Calu3 (cell line): Measurements from ENCODE around the gene UVRAG. TPM values are rescaled to one million over a fixed set of nuclear protein-coding genes. Genes with fewer than 3 reads are reported as not detected.

Experiments used
- BruUV-seq: library from RNA; stranded (reverse); fragments of 400-500 nt; replicated peaks from 2 replicates; lab custom pipeline; 2021; lab: Mats Ljungman, UMichigan
- CTCF ChIA-PET: fragments of 300-600 bp; sonication (Branson Sonifier 250); formaldehyde crosslinking; loops from one replicate; lab custom pipeline; 2022; ENCODE audit warnings: antibody characterized with exemption; lab: Charles Lee
- DNase-seq: peaks from one replicate; pipeline ENCODE4 v3.0.0; 2022
- H3K27ac Mint-ChIP-seq: one replicate; pipeline ENCODE4 v1.8.0; 2022; ENCODE audit warnings: mixed read lengths; ENCODE audit not compliant: unreplicated experiment
- H3K27me3 Mint-ChIP-seq: one replicate; pipeline ENCODE4 v1.8.0; 2022; ENCODE audit warnings: mixed read lengths; ENCODE audit not compliant: unreplicated experiment
- H3K36me3 Mint-ChIP-seq: one replicate; pipeline ENCODE4 v1.8.0; 2022; ENCODE audit warnings: mild to moderate bottlenecking, moderate library complexity, mixed read lengths; ENCODE audit not compliant: insufficient read depth, unreplicated experiment
- H3K4me1 Mint-ChIP-seq: one replicate; pipeline ENCODE4 v1.8.0; 2022; ENCODE audit warnings: mild to moderate bottlenecking, low read depth, mixed read lengths; ENCODE audit not compliant: unreplicated experiment
- H3K4me3 Mint-ChIP-seq: one replicate; pipeline ENCODE4 v1.8.0; 2022; ENCODE audit warnings: mild to moderate bottlenecking, low read depth, moderate library complexity, mixed read lengths; ENCODE audit not compliant: unreplicated experiment
- H3K9me3 Mint-ChIP-seq: one replicate; pipeline ENCODE4 v1.8.0; 2022; ENCODE audit warnings: low read depth, mixed read lengths; ENCODE audit not compliant: unreplicated experiment
- intact Hi-C: fragments of 100-400 bp; cut with micrococcal nuclease; formaldehyde crosslinking; loops from one replicate; pipeline ENCODE4 v1.10.0; 2022; ENCODE audit not compliant: unreplicated experiment
- total RNA-seq: library from RNA; stranded (reverse); gene quantifications from 2 replicates; pipeline ENCODE4 v1.2.3, GENCODE V29; 2022
- TF ChIP-seq, protein P1 (sequence below): fragments of 200-600 bp; IDR thresholded peaks from one replicate; pipeline ENCODE4 v1.8.0; 2022; ENCODE audit warnings: antibody characterized with exemption; ENCODE audit not compliant: unreplicated experiment

UVRAG gene
- total RNA-seq, 1 experiment from 2014 or later = 18.5 TPM

DNA sequence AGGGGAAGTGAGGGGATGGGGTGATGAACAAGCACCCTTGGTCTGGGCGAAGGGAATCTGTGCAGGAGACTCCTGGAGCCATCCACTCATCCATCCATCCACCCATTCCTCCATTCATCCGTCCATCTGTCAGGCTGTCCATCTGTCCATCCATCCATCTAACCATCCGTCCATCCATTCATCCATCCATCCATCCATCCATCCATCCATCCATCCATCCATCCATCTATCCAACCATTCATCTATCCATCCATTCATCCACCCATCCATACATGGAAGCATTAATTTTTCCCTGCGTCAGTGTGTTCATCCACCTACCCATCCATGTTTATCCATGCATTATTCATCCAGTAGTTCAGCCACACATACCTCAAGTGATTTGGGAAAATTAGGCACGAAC, 359.3 kb downstream of the UVRAG start:
- H3K4me1 Mint-ChIP-seq = no peaks in the 10 kb centered on the region
- BruUV-seq = no TSS peak

DNA sequence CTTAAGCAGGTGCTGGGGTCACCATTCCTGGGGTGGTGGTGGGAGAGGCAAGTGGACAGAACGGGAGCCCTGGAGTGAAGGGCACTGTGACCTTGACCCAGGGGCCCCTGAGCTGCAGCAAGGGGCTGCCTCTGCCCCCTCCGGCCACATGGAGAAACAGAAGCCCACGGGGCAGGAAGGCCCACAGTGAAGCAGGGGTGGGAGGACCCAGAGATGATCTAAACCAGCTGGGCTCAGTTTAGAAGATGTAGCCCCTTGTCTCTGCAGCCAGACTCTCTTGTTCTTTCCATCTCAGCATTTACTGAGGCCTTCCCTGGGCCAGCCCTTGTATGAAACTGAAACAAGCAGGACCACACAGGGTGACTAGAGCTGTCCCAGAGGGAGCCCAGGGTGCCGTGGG, 360.8 kb downstream of the UVRAG start:
- TF ChIP-seq, protein P1, sequence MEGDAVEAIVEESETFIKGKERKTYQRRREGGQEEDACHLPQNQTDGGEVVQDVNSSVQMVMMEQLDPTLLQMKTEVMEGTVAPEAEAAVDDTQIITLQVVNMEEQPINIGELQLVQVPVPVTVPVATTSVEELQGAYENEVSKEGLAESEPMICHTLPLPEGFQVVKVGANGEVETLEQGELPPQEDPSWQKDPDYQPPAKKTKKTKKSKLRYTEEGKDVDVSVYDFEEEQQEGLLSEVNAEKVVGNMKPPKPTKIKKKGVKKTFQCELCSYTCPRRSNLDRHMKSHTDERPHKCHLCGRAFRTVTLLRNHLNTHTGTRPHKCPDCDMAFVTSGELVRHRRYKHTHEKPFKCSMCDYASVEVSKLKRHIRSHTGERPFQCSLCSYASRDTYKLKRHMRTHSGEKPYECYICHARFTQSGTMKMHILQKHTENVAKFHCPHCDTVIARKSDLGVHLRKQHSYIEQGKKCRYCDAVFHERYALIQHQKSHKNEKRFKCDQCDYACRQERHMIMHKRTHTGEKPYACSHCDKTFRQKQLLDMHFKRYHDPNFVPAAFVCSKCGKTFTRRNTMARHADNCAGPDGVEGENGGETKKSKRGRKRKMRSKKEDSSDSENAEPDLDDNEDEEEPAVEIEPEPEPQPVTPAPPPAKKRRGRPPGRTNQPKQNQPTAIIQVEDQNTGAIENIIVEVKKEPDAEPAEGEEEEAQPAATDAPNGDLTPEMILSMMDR = no peak
- H3K9me3 Mint-ChIP-seq = no peaks in the 10 kb centered on the region
- H3K27ac Mint-ChIP-seq = no peak overlapping the region
- peaks cover 81% of the 10 kb centered on the region for H3K27me3 Mint-ChIP-seq
- no peaks in the 10 kb centered on the region for H3K36me3 Mint-ChIP-seq
- no TSS peak for BruUV-seq
- intact Hi-C loops = no loop called here
- H3K4me3 Mint-ChIP-seq = no peak overlapping the region
- CTCF ChIA-PET = no interaction called here
- no peak for DNase-seq
- H3K4me1 Mint-ChIP-seq = no peaks in the 10 kb centered on the region

More for the DNA sequence above, 359.3 kb downstream of the UVRAG start:
- no peaks in the 10 kb centered on the region for H3K36me3 Mint-ChIP-seq
- intact Hi-C loops = no loop called here
- H3K27me3 Mint-ChIP-seq = peaks cover 70% of the 10 kb centered on the region
- TF ChIP-seq, protein P1 = no peak
- H3K27ac Mint-ChIP-seq = no peak overlapping the region
- no peak overlapping the region for H3K4me3 Mint-ChIP-seq
- no peak for DNase-seq
- H3K9me3 Mint-ChIP-seq = no peaks in the 10 kb centered on the region
- CTCF ChIA-PET = no interaction called here

DNA sequence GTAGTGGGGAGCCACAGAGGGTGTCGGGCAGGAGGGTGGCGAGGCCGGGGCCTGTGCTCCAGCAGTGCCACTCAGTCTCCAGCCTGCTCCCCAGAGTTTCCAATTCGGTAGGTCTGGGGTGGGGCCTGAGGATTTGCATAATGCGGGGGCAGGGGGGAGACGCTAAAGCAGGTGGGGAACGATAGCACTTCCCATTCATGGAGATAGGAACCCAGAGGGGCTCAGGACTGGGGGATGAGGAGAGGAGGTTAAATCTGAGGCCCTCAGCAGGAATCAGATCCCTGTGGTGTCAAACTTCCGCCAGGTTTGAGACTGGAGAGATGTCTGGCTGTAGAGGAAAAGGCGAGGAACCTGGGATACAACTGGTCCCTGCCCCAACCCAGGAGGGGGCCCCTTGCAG, 361.5 kb downstream of the UVRAG start:
- TF ChIP-seq, protein P1 = no peak
- no peaks in the 10 kb centered on the region for H3K4me1 Mint-ChIP-seq
- H3K36me3 Mint-ChIP-seq = no peaks in the 10 kb centered on the region
- CTCF ChIA-PET = interaction anchor here (0.7 kb wide), 1 partner anchor 79 kb away, joined by 5 read pairs; no protein-coding TSS in a partner anchor
- no TSS peak for BruUV-seq
- H3K27ac Mint-ChIP-seq = no peak overlapping the region
- intact Hi-C loops = no loop called here
- H3K4me3 Mint-ChIP-seq = no peak overlapping the region
- peaks cover 74% of the 10 kb centered on the region for H3K27me3 Mint-ChIP-seq
- DNase-seq = no peak
- H3K9me3 Mint-ChIP-seq = no peaks in the 10 kb centered on the region

DNA sequence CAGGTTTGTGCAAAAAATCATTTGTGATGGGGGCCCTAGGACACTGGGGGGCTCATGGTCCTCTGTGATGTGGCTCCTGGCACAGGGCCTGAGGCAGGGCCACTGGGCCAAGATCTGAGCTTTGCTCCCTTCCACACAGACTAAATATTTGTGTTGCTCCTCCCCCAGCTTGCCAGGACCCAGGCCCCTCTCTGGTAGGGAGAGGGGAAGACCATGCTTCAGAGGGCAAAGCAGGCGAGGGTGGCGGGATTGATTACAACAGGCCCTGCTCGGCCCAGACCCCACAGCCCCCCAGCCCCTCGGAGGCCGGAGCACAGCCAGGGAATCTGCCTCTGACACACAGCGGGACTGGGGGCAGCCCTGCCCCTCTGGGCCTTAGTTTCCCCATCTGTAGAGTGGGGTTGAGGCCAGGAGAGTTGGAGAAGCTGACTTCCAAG, 362.3 kb downstream of the UVRAG start:
- DNase-seq = no peak
- H3K9me3 Mint-ChIP-seq = no peaks in the 10 kb centered on the region
- no peak overlapping the region for H3K4me3 Mint-ChIP-seq
- no peaks in the 10 kb centered on the region for H3K36me3 Mint-ChIP-seq
- peaks cover 71% of the 10 kb centered on the region for H3K27me3 Mint-ChIP-seq
- TF ChIP-seq, protein P1 = no peak
- no peak overlapping the region for H3K27ac Mint-ChIP-seq
- no peaks in the 10 kb centered on the region for H3K4me1 Mint-ChIP-seq
- CTCF ChIA-PET = interaction anchor here (0.7 kb wide), 1 partner anchor 78 kb away, joined by 5 read pairs; no protein-coding TSS in a partner anchor
- BruUV-seq = no TSS peak
- intact Hi-C loops = no loop called here
